Upper lobe of right lung (tissue), 1 donor: ENCODE measurements around the gene GNB3. TPM values are rescaled to one million over a fixed set of nuclear protein-coding genes. Genes with fewer than 3 reads are reported as not detected.

ENCODE experiments used
- ATAC-seq: fragments of 200-7000 bp; cut with Tn5 transposase; one replicate; pipeline ENCODE4 v1.9.1; 2020; ENCODE audit warnings: mild to moderate bottlenecking, moderate library complexity
- DNase-seq: peaks from one replicate; pipeline ENCODE4 v3.0.0-alpha.2; 2020
- H3K27ac ChIP-seq: fragments of 200-600 bp; one replicate; pipeline ENCODE4 v1.8.0; 2022
- H3K27me3 ChIP-seq: fragments of 200-600 bp; one replicate; pipeline ENCODE4 v1.8.0; 2022; ENCODE audit warnings: mild to moderate bottlenecking
- H3K36me3 ChIP-seq: fragments of 200-600 bp; one replicate; pipeline ENCODE4 v1.8.0; 2022
- H3K4me1 ChIP-seq: fragments of 200-600 bp; one replicate; pipeline ENCODE4 v1.8.0; 2022
- H3K4me3 ChIP-seq: fragments of 200-600 bp; one replicate; pipeline ENCODE4 v1.8.0; 2022; ENCODE audit warnings: mild to moderate bottlenecking
- H3K9me3 ChIP-seq: fragments of 200-600 bp; one replicate; pipeline ENCODE4 v1.8.0; 2022
- CTCF ChIP-seq: fragments of 200-600 bp; IDR thresholded peaks from one replicate; pipeline ENCODE4 v1.8.0; 2022; ENCODE audit warnings: antibody characterized with exemption
- intact Hi-C: fragments of 100-400 bp; cut with DNase I; formaldehyde crosslinking; loops from one replicate; pipeline ENCODE4 v1.11.0; 2022
- total RNA-seq: library from RNA; stranded (reverse); fragmentation: NEBNext Ultra II Directional; extraction: Animal tissue kit (Norgen Biotek cat#: 25700); gene quantifications from one replicate; pipeline ENCODE4 v1.2.1, GENCODE V29; 2021
- donor health status: DM: no; HTN: yes; CAD: no; lungs with severe emphysema.

GNB3 gene
- total RNA-seq, 1 donor from 2014 or later: 0.32 TPM

- Histone ChIP-seq H3K27me3 (no peaks in the 10 kb centered on the region), H3K4me3 (no peak overlapping the region), H3K36me3 (no peaks in the 10 kb centered on the region), H3K4me1 (no peaks in the 10 kb centered on the region), H3K27ac (no peak overlapping the region), H3K9me3 (no peaks in the 10 kb centered on the region)
- ATAC-seq (no peak), DNase-seq (no peak)
- TF ChIP-seq CTCF: no peak
- intact Hi-C loops: no loop called here
Measured at GRCh38 chr12:6840330-6840729, 395 bp upstream of the GNB3 start.

DNA sequence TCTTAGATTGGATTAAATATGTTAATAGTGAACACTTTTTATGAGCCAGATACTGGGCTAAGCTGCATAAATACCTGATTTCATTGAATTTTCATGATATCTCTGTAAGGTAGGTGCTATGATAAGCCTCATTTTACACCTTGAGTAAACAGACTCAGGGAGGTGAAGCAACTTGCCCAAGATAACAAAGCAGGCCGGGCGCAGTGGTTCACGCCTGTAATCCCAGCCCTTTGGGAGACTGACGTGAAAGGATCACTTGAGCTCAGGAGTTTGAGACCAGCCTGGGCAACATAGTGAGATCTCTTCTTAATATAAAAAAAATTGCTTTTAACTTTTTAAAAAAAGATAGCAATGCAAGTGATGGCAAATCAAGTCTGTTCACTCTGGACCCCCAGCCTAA, 1.4 kb downstream of the GNB3 start:
- intact Hi-C loops: no loop called here
- Histone ChIP-seq H3K4me3 (no peak overlapping the region), H3K27ac (no peak overlapping the region), H3K9me3 (no peaks in the 10 kb centered on the region), H3K4me1 (no peaks in the 10 kb centered on the region), H3K27me3 (no peaks in the 10 kb centered on the region), H3K36me3 (no peaks in the 10 kb centered on the region)
- DNase-seq (no peak), ATAC-seq (no peak)
- TF ChIP-seq CTCF: no peak

- DNase-seq (no peak), ATAC-seq (no peak)
- Histone ChIP-seq H3K4me3 (no peak overlapping the region), H3K27ac (no peak overlapping the region), H3K36me3 (no peaks in the 10 kb centered on the region), H3K9me3 (no peaks in the 10 kb centered on the region), H3K27me3 (no peaks in the 10 kb centered on the region), H3K4me1 (no peaks in the 10 kb centered on the region)
- no peak for TF ChIP-seq CTCF
- intact Hi-C loops: no loop called here
Measured at GRCh38 chr12:6843118-6843902, 2.6 kb downstream of the GNB3 start.

DNA sequence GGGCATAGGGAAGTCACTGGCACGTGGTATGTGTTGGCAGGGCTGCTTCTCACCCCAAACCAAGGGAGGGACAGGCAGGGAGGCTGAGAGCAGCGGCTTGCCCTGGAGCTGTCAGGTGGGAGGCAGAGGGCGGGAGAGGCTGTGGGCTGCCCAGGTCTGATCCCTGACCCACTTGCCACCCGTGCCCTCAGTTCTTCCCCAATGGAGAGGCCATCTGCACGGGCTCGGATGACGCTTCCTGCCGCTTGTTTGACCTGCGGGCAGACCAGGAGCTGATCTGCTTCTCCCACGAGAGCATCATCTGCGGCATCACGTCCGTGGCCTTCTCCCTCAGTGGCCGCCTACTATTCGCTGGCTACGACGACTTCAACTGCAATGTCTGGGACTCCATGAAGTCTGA, 4.7 kb downstream of the GNB3 start:
- H3K27ac ChIP-seq: no peak overlapping the region
- no peak for TF ChIP-seq CTCF
- H3K9me3 ChIP-seq: no peaks in the 10 kb centered on the region
- no peak for DNase-seq
- ATAC-seq: no peak
- intact Hi-C loops: no loop called here
- H3K36me3 ChIP-seq: no peaks in the 10 kb centered on the region
- H3K27me3 ChIP-seq: no peaks in the 10 kb centered on the region
- no peaks in the 10 kb centered on the region for H3K4me1 ChIP-seq
- no peak overlapping the region for H3K4me3 ChIP-seq

- no peaks in the 10 kb centered on the region for H3K27me3 ChIP-seq
- no peaks in the 10 kb centered on the region for H3K36me3 ChIP-seq
- TF ChIP-seq CTCF: no peak
- no peaks in the 10 kb centered on the region for H3K9me3 ChIP-seq
- no peak overlapping the region for H3K27ac ChIP-seq
- no peak for ATAC-seq
- no peaks in the 10 kb centered on the region for H3K4me1 ChIP-seq
- H3K4me3 ChIP-seq: no peak overlapping the region
- DNase-seq: no peak
- intact Hi-C loops: no loop called here
Measured at GRCh38 chr12:6846316-6846869, 5.7 kb downstream of the GNB3 start.
